IMR-90 (cell line): Measurements from ENCODE around the gene RBFOX2. TPM values are rescaled to one million over a fixed set of nuclear protein-coding genes. Genes with fewer than 3 reads are reported as not detected.

ENCODE experiments used
- ATAC-seq: fragments of 200-7000 bp; cut with Tn5 transposase; 2 replicates; pipeline ENCODE4 v1.9.1; 2020; ENCODE audit warnings: low read depth, mild to moderate bottlenecking, moderate library complexity
- BruUV-seq: library from RNA; stranded (reverse); fragments of 400-500 nt; replicated peaks from 2 replicates; lab custom pipeline; 2021; lab: Mats Ljungman, UMichigan
- CTCF ChIA-PET: fragments of 300-600 bp; formaldehyde crosslinking; extraction: SDS; loops from one replicate; lab custom pipeline; 2021; ENCODE audit warnings: antibody characterized with exemption; lab: Yijun Ruan, JAX
- POLR2A ChIA-PET: fragments of 300-600 bp; sonication (Branson Sonifier 250); formaldehyde crosslinking; loops from one replicate; lab custom pipeline; 2022; ENCODE audit warnings: antibody characterized with exemption; ENCODE audit not compliant: unreplicated experiment; lab: Charles Lee
- DNase-seq: peaks from one replicate; pipeline ENCODE4 v3.0.0; 2013
- H2AFZ ChIP-seq: replicated peaks from 2 replicates; pipeline ENCODE3; 2013; ENCODE audit warnings: low read length, mild to moderate bottlenecking; ENCODE audit not compliant: poor library complexity
- H2AK5ac ChIP-seq: 2 replicates; pipeline ENCODE4 v1.6.1; 2013; ENCODE audit warnings: low read depth, low read length, inconsistent platforms
- H2AK9ac ChIP-seq: replicated peaks from 2 replicates; pipeline ENCODE3; 2013; ENCODE audit warnings: mild to moderate bottlenecking, low read depth, low read length, moderate library complexity; ENCODE audit not compliant: poor library complexity
- H2BK120ac ChIP-seq: 2 replicates; pipeline ENCODE4 v1.6.1; 2013; ENCODE audit warnings: low read depth, low read length, inconsistent platforms
- H2BK15ac ChIP-seq: 3 replicates; pipeline ENCODE4 v1.6.1; 2013; ENCODE audit warnings: low read depth, low read length, inconsistent platforms
- H2BK20ac ChIP-seq: 2 replicates; pipeline ENCODE4 v1.6.1; 2013; ENCODE audit warnings: low read depth, mild to moderate bottlenecking, inconsistent platforms, low read length, moderate library complexity
- H2BK5ac ChIP-seq: 2 replicates; pipeline ENCODE4 v1.6.1; 2013; ENCODE audit warnings: mild to moderate bottlenecking, low read depth, low read length, inconsistent platforms; ENCODE audit not compliant: poor library complexity, severe bottlenecking
- H3K14ac ChIP-seq: replicated peaks from 2 replicates; pipeline ENCODE4 v1.6.1; 2013; ENCODE audit warnings: low read depth, low read length, inconsistent platforms
- H3K18ac ChIP-seq: 2 replicates; pipeline ENCODE4 v1.6.1; 2013; ENCODE audit warnings: low read depth, low read length, control low read depth
- H3K23ac ChIP-seq: 2 replicates; pipeline ENCODE4 v1.6.1; 2013; ENCODE audit warnings: low read depth, low read length, inconsistent platforms
- H3K27ac ChIP-seq: 2 replicates; pipeline ENCODE4 v1.5.1; 2013; ENCODE audit warnings: mild to moderate bottlenecking, control low read depth, low read length; ENCODE audit not compliant: insufficient read depth
- H3K27me3 ChIP-seq: 2 replicates; pipeline ENCODE4 v1.6.1; 2013; ENCODE audit warnings: low read length; ENCODE audit not compliant: control insufficient read depth, insufficient read depth
- H3K36me3 ChIP-seq: 2 replicates; pipeline ENCODE4 v1.6.1; 2013; ENCODE audit warnings: low read length, mixed read lengths; ENCODE audit not compliant: control insufficient read depth, insufficient read depth
- H3K4ac ChIP-seq: 2 replicates; pipeline ENCODE4 v1.6.1; 2013; ENCODE audit warnings: low read depth, low read length, inconsistent platforms
- H3K4me1 ChIP-seq: 2 replicates; pipeline ENCODE4 v1.6.1; 2013; ENCODE audit warnings: low read length, mixed read lengths; ENCODE audit not compliant: control insufficient read depth, insufficient read depth
- H3K4me2 ChIP-seq: 2 replicates; pipeline ENCODE4 v1.6.1; 2013; ENCODE audit warnings: low read depth, mild to moderate bottlenecking, control low read depth, low read length, moderate library complexity
- H3K4me3 ChIP-seq: 2 replicates; pipeline ENCODE4 v1.5.1; 2013; ENCODE audit warnings: low read depth, mild to moderate bottlenecking, control low read depth, low read length, moderate library complexity; ENCODE audit not compliant: insufficient read depth
- H3K56ac ChIP-seq: 2 replicates; pipeline ENCODE4 v1.6.1; 2013; ENCODE audit warnings: low read length, inconsistent platforms; ENCODE audit not compliant: insufficient read depth; ENCODE audit errors: extremely low read depth
- H3K79me1 ChIP-seq, 2 experiments: 2 replicates each; pipeline ENCODE4 v1.6.1; 2013; ENCODE audit warnings: low read length in 2 of 2, inconsistent platforms in 1 of 2, low read depth in 1 of 2
- H3K9ac ChIP-seq: 2 replicates; pipeline ENCODE4 v1.6.1; 2013; ENCODE audit warnings: low read depth, low read length, control low read depth
- H3K9me1 ChIP-seq: 2 replicates; pipeline ENCODE4 v1.6.1; 2013; ENCODE audit warnings: low read length, inconsistent platforms; ENCODE audit not compliant: insufficient read depth
- H3K9me3 ChIP-seq: 2 replicates; pipeline ENCODE4 v1.6.1; 2013; ENCODE audit warnings: low read length; ENCODE audit not compliant: control insufficient read depth, insufficient read depth
- H4K20me1 ChIP-seq: 2 replicates; pipeline ENCODE4 v1.6.1; 2013; ENCODE audit warnings: low read length, inconsistent platforms; ENCODE audit not compliant: insufficient read depth
- H4K5ac ChIP-seq: 2 replicates; pipeline ENCODE4 v1.6.1; 2013; ENCODE audit warnings: mild to moderate bottlenecking, low read depth, low read length, control low read depth
- H4K8ac ChIP-seq, 2 experiments: 2 replicates each; pipeline ENCODE4 v1.6.1; 2013; ENCODE audit warnings: low read depth in 2 of 2, low read length in 2 of 2, control low read depth in 1 of 2, inconsistent platforms in 1 of 2
- H4K91ac ChIP-seq: 2 replicates; pipeline ENCODE4 v1.6.1; 2013; ENCODE audit warnings: low read depth, low read length, inconsistent platforms; ENCODE audit not compliant: insufficient read depth
- BHLHE40 ChIP-seq: fragments of 150-350 bp; IDR thresholded peaks from 2 replicates; pipeline ENCODE4 v1.6.1; 2016; ENCODE audit warnings: mild to moderate bottlenecking, low read depth, low read length
- CHD1 ChIP-seq: IDR thresholded peaks from 2 replicates; pipeline ENCODE4 v1.6.1; 2012; ENCODE audit warnings: low read depth, low read length, improper control_type of control experiment
- FOS ChIP-seq: fragments of 150-350 bp; IDR thresholded peaks from 2 replicates; pipeline ENCODE4 v1.6.1; 2016; ENCODE audit warnings: low read depth, low read length
- MAZ ChIP-seq: IDR thresholded peaks from 2 replicates; pipeline ENCODE4 v1.6.1; 2012; ENCODE audit warnings: low read depth, mild to moderate bottlenecking, low read length, improper control_type of control experiment, moderate library complexity, borderline replicate concordance
- NFE2L2 ChIP-seq: fragments of 150-350 bp; IDR thresholded peaks from 2 replicates; pipeline ENCODE4 v1.6.1; 2016; ENCODE audit warnings: low read depth, mild to moderate bottlenecking, low read length
- POLR2A ChIP-seq: IDR thresholded peaks from 2 replicates; pipeline ENCODE4 v1.6.1; 2012; ENCODE audit warnings: mild to moderate bottlenecking, low read depth, low read length
- RCOR1 ChIP-seq: IDR thresholded peaks from 2 replicates; pipeline ENCODE4 v1.6.1; 2012; ENCODE audit warnings: mild to moderate bottlenecking, low read length, improper control_type of control experiment; ENCODE audit not compliant: insufficient replicate concordance
- SMC3 ChIP-seq: fragments of 150-350 bp; IDR thresholded peaks from 2 replicates; pipeline ENCODE4 v1.6.1; 2016; ENCODE audit warnings: low read depth, mild to moderate bottlenecking, antibody characterized with exemption, low read length, moderate library complexity
- WGBS, 2 experiments: methylation state at CpG; one replicate each; pipeline versions ENCODE4 v1.1.5 to v1.1.7; 2013; ENCODE audit warnings: missing lambda C conversion rate in 2 of 2; ENCODE audit not compliant: insufficient read length in 1 of 2; ENCODE audit errors: extremely low coverage in 2 of 2; 5-methylcytosine and 5-hydroxymethylcytosine counted together
- dilution Hi-C: fragments of 300-500 bp; cut with HindIII; formaldehyde crosslinking; loops from one replicate; pipeline ENCODE4 v1.14.3; 2018; ENCODE audit warnings: low sequenced_read_pairs; ENCODE audit not compliant: unreplicated experiment
- in situ Hi-C: fragments of 300-500 bp; cut with MboI; formaldehyde crosslinking; loops from 3 replicates; pipeline ENCODE4 v1.14.3; 2019; ENCODE audit warnings: low sequenced_read_pairs, inconsistent platforms, mixed read lengths
- intact Hi-C: fragments of 100-400 bp; cut with micrococcal nuclease; formaldehyde crosslinking; loops from 2 replicates; pipeline ENCODE4 v1.10.0; 2022
- polyA plus RNA-seq, 3 experiments: library from polyadenylated mRNA; depleted of rRNA; stranded (reverse); fragments of >200 nt; gene quantifications; 2 replicates each; pipeline ENCODE4 v1.2.3, GENCODE V29; 2012; ENCODE audit warnings: low replicate concordance in 1 of 3
- total RNA-seq: library from RNA; depleted of rRNA; stranded (reverse); fragments of >200 nt; gene quantifications from 2 replicates; pipeline ENCODE4 v1.2.3, GENCODE V29; 2012
- TF ChIP-seq, protein P1 (sequence below): fragments of 150-350 bp; IDR thresholded peaks from 2 replicates; pipeline ENCODE4 v1.6.1; 2016; ENCODE audit warnings: low read depth, mild to moderate bottlenecking, low read length, moderate library complexity, borderline replicate concordance
- TF ChIP-seq, protein P2 (sequence below): conservative IDR thresholded peaks from 2 replicates; pipeline ENCODE4 v1.5.1; 2012; ENCODE audit warnings: mild to moderate bottlenecking, low read depth, low read length, improper control_type of control experiment

RBFOX2 gene
- total and polyA plus RNA-seq, 2 of the 4 experiments (the other 2 are of a cell fraction): 146 to 178 TPM

DNA sequence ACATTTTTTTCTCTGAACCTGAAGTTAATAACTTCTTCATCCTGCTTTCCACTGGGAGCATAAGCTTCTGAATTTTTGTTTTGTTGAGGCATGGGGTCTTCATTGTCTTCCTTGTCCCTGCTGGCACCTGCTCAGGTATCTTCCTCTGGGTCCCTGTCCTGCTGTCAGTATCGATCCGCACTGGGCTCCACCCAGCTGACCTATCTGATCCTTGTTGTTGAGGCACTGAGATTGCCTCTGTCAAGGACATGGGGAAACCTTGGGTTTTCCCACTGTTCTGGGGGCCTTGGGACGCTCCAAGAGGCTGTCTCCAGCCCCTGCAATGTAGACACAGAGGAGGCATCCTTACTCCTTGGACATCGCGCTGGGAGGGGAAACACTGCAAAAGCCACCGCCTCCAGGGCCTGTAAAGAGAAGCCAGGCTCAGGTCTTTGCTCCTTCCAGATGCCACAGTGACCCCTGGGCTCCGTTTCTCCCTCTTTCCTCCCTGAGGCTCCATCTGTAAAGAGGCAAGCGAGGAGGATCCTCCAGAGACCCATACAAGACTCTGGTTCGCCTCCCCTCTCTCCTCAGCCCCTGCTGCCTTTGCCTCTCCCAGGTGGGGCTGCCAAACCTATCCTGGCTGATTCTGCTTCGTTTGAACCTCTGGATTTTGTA, 8.6 kb upstream of the RBFOX2 start:
- no peaks in the 10 kb centered on the region for H3K9me1 ChIP-seq
- no peak overlapping the region for H3K23ac ChIP-seq
- no TSS peak for BruUV-seq
- DNase-seq (no peak), ATAC-seq (no peak)
- ChIA-PET POLR2A (no interaction called here), CTCF (no interaction called here)
- H2BK20ac ChIP-seq: no peak overlapping the region
- no peak overlapping the region for H3K4me2 ChIP-seq
- no peak overlapping the region for H2BK5ac ChIP-seq
- H4K5ac ChIP-seq: no peak overlapping the region
- no peak overlapping the region for H3K56ac ChIP-seq
- intact Hi-C loops (no loop called here), dilution Hi-C loops (no loop called here), in situ Hi-C loops (no loop called here)
- peaks cover 11% of the 10 kb centered on the region for H3K27me3 ChIP-seq
- H3K14ac ChIP-seq: no peak overlapping the region
- H2BK120ac ChIP-seq: no peak overlapping the region
- no peak overlapping the region for H3K9ac ChIP-seq
- H2AK9ac ChIP-seq: no peak overlapping the region
- no peak overlapping the region for H3K18ac ChIP-seq
- H4K91ac ChIP-seq: no peak overlapping the region
- no peak overlapping the region for H2AK5ac ChIP-seq
- no peaks in the 10 kb centered on the region for H3K4me1 ChIP-seq
- H3K36me3 ChIP-seq: no peaks in the 10 kb centered on the region
- no peaks in the 10 kb centered on the region for H3K79me1 ChIP-seq
- H3K4ac ChIP-seq: no peak overlapping the region
- H2BK15ac ChIP-seq: no peak overlapping the region
- H3K4me3 ChIP-seq: no peak overlapping the region
- H3K27ac ChIP-seq: no peak overlapping the region
- TF ChIP-seq FOS (no peak), RCOR1 (no peak), SMC3 (no peak), POLR2A (no peak), MAZ (no peak), NFE2L2 (no peak), BHLHE40 (no peak), CHD1 (no peak)
- TF ChIP-seq, protein P1, sequence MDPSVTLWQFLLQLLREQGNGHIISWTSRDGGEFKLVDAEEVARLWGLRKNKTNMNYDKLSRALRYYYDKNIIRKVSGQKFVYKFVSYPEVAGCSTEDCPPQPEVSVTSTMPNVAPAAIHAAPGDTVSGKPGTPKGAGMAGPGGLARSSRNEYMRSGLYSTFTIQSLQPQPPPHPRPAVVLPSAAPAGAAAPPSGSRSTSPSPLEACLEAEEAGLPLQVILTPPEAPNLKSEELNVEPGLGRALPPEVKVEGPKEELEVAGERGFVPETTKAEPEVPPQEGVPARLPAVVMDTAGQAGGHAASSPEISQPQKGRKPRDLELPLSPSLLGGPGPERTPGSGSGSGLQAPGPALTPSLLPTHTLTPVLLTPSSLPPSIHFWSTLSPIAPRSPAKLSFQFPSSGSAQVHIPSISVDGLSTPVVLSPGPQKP: no peak
- TF ChIP-seq, protein P2, sequence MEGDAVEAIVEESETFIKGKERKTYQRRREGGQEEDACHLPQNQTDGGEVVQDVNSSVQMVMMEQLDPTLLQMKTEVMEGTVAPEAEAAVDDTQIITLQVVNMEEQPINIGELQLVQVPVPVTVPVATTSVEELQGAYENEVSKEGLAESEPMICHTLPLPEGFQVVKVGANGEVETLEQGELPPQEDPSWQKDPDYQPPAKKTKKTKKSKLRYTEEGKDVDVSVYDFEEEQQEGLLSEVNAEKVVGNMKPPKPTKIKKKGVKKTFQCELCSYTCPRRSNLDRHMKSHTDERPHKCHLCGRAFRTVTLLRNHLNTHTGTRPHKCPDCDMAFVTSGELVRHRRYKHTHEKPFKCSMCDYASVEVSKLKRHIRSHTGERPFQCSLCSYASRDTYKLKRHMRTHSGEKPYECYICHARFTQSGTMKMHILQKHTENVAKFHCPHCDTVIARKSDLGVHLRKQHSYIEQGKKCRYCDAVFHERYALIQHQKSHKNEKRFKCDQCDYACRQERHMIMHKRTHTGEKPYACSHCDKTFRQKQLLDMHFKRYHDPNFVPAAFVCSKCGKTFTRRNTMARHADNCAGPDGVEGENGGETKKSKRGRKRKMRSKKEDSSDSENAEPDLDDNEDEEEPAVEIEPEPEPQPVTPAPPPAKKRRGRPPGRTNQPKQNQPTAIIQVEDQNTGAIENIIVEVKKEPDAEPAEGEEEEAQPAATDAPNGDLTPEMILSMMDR: no peak
- H3K9me3 ChIP-seq: peaks cover 3% of the 10 kb centered on the region; the same call in 1 of the 2 replicates
- no peak overlapping the region for H2AFZ ChIP-seq
- no peaks in the 10 kb centered on the region for H4K20me1 ChIP-seq
- WGBS, 2 experiments: 100% methylated on average over 2 of the region's 10 CpGs; no CpG with 5 or more reads in 1 of the 2 experiments
- no peak overlapping the region for H4K8ac ChIP-seq
